Cardiac fibroblast (primary cell): Measurements from ENCODE around the gene FBLN1.
A peak's percentile ranks its signal among the peaks of the same experiment; 100 is the strongest.

Source experiments
- DNase-seq, 2 donors: peaks; one replicate each; pipeline versions ENCODE4 v3.0.0 to v3.0.0-alpha.2; 2010; ENCODE audit warnings: low read depth in 2 of 2
- H3K4me3 ChIP-seq, 2 donors: replicated peaks in 1 of 2; 1 replicate in 1 of 2; 2 replicates in 1 of 2; pipeline ENCODE4 v1.5.1; 2011; ENCODE audit warnings: low read depth in 2 of 2, low read length in 2 of 2, mild to moderate bottlenecking in 2 of 2, moderate library complexity in 1 of 2
- CTCF ChIP-seq: IDR thresholded peaks from one replicate; pipeline ENCODE4 v1.5.1; 2011; ENCODE audit warnings: low read depth, mild to moderate bottlenecking, low read length, inconsistent platforms

Gene FBLN1

DNA sequence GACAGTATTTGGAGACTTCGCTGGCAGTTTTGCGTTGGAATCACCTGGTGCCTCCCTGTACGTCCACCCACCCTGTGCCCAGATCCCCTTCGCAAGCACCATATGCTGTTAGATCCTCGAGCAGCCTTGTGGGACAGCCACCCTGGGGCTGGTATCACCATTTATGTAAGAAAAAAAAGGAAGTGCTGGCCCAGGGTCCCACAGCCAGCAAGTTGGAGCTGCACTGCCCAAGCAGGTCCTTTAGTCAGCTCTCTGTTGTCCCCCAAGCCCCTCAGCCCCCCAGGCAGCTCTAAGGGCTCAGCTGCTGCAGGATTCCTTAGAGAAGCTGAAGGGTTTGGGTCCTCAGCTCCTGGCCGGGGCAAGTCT is 80.3 kb downstream of the FBLN1 start:
- H3K4me3 ChIP-seq, result no peak overlapping the region
- DNase-seq, result no peak
- TF ChIP-seq CTCF, result no peak

GRCh38 chr22:45583504-45583903 is 80.8 kb downstream of the FBLN1 start:
- no peak for TF ChIP-seq CTCF
- DNase-seq, result no peak
- no peak overlapping the region for H3K4me3 ChIP-seq

GRCh38 chr22:45584121-45584570 is 81.5 kb downstream of the FBLN1 start:
- no peak for DNase-seq
- no peak for TF ChIP-seq CTCF
- H3K4me3 ChIP-seq, result no peak overlapping the region

DNA sequence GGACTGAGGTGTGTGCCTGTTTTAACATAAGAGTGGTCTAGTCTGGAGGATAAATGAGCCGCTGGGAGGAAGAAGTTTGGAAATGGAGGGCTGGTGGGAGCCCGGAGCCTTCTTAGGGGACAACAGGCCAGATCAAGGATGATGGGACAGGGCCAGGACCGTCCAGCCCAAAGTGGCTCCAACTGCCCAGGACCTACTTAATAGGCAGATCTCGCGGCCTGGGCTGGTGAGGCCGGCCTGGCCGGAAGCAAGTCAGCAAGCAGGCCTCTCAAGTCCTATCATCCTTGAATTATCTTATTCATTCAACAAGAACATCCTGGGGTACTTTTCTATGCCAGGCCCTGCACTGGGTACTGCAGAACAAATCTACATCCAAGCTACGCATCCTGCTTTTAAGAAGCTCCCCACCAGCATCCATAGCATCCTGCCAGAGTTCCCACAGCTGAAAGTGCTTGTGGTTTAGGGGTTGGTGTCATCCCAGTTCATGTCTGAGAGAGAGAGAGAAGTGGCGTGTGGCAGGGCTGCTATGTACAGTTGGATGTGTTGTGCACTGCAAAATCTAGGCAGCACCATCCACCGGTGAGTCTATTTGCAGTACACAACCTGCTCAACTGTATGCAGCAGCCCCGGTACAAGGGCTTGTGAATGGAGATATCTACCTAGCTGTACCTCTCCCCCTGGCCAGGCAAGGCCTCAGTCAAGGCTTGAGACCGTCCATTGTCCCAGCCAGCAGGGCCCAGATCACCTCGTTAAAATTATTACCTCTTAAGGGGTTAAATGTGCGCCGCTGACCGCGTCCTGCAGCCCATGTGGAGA is 82.1 kb downstream of the FBLN1 start:
- H3K4me3 ChIP-seq, result no peak overlapping the region
- DNase-seq, result no peak
- no peak for TF ChIP-seq CTCF

DNA sequence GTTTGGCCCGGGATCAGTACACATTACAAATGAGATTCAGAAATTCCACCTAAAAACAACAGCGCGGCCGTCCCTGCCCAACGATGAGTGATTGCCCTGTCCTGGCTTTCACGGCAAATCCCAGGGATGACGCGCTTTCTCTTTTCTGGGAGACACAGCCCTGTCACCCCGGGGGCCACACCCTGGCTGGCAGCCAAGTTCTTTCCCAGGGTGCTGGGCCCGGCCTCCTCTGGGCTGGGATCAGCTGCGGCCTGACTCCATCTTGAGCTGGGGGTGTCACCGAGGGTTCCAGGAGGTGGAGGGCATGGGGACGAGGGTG is 82.7 kb downstream of the FBLN1 start:
- no peak overlapping the region for H3K4me3 ChIP-seq
- TF ChIP-seq CTCF, result no peak
- peak in 1 of 2 donors; percentile 15 for DNase-seq

DNA sequence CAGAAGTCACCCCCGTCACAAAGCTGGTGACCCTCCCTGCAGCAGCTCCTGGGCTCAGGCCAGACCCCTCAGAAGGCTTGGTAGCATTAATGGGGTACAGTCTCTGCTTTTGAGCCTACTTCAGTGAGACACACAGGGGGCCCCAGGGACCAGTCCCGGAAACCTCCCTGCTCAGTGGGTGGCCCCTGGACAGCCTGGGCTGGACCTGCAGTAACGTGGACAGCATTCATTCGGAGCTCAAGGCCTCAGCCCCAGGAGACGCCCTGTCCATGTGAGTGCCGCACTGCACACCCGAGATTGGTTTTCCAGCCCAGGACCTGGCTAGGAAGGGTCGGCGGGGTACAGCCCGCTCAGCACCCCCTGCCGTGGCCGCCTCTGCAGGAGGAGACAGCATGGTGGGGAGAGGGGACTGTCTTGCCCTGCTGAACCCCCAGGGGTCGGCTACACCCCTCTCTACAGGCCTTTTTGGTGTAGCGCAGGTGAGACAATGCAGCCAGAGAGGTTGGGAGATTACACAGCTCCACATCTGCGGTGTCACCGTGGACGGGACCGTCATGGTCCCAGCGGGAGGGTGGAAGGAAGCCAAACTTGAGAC is 83.4 kb downstream of the FBLN1 start:
- no peak for TF ChIP-seq CTCF
- DNase-seq, result no peak
- H3K4me3 ChIP-seq, result no peak overlapping the region
